CD14-positive monocyte (primary cell): ENCODE measurements around the gene CIITA. TPM values are rescaled to one million over a fixed set of nuclear protein-coding genes. Genes with fewer than 3 reads are reported as not detected.

Source experiments
- DNase-seq, 3 donors: peaks; one replicate each; pipeline ENCODE4 v3.0.0-alpha.2; 2011 to 2022
- H2AFZ ChIP-seq: 2 replicates; pipeline ENCODE4 v1.6.0; 2012; ENCODE audit warnings: mild to moderate bottlenecking, low read depth, low read length, inconsistent platforms; ENCODE audit not compliant: insufficient read depth, poor library complexity, severe bottlenecking
- H3K27ac ChIP-seq, 2 donors: 1 replicate in 1 of 2; 2 replicates in 1 of 2; pipeline ENCODE4 v1.5.1; 2012 to 2013; ENCODE audit warnings: low read length in 2 of 2, control low read depth in 1 of 2, inconsistent platforms in 1 of 2, low read depth in 1 of 2, mild to moderate bottlenecking in 1 of 2
- H3K27me3 ChIP-seq, 2 donors: one replicate each; pipeline versions ENCODE4 v1.6.0 to v1.6.1; 2011 to 2013; ENCODE audit warnings: low read length in 2 of 2; ENCODE audit not compliant: control insufficient read depth in 2 of 2, insufficient read depth in 2 of 2
- H3K36me3 ChIP-seq, 2 donors: replicated peaks in 1 of 2; 1 replicate in 1 of 2; 2 replicates in 1 of 2; pipeline versions ENCODE4 v1.5.1 to v1.6.1; 2012 to 2013; ENCODE audit warnings: low read length in 2 of 2, control low read depth in 1 of 2, inconsistent platforms in 1 of 2, mild to moderate bottlenecking in 1 of 2; ENCODE audit not compliant: insufficient read depth in 2 of 2, control insufficient read depth in 1 of 2
- H3K4me1 ChIP-seq, 2 donors: 1 replicate in 1 of 2; 2 replicates in 1 of 2; pipeline versions ENCODE4 v1.5.1 to v1.6.1; 2012 to 2013; ENCODE audit warnings: low read length in 2 of 2, control low read depth in 1 of 2, inconsistent platforms in 1 of 2, mild to moderate bottlenecking in 1 of 2, moderate library complexity in 1 of 2; ENCODE audit not compliant: insufficient read depth in 2 of 2, control insufficient read depth in 1 of 2
- H3K4me2 ChIP-seq: replicated peaks from 2 replicates; pipeline ENCODE3; 2012; ENCODE audit warnings: low read length, moderate library complexity, mild to moderate bottlenecking; ENCODE audit not compliant: poor library complexity, severe bottlenecking; ENCODE audit errors: extremely low read depth
- H3K4me3 ChIP-seq, 3 experiments: fragments of 200-600 bp in 1 of 3; sonication (generic) in 1 of 3; replicated peaks in 1 of 3; 1 replicate in 2 of 3; 2 replicates in 1 of 3; pipeline ENCODE4 v1.5.1; 2011 to 2013; ENCODE audit warnings: low read length in 3 of 3, mild to moderate bottlenecking in 3 of 3, control low read depth in 2 of 3, low read depth in 2 of 3, inconsistent platforms in 1 of 3, moderate library complexity in 1 of 3
- H3K79me2 ChIP-seq: 2 replicates; pipeline ENCODE4 v1.6.0; 2012; ENCODE audit warnings: mild to moderate bottlenecking, control low read depth, inconsistent platforms, low read length, moderate library complexity; ENCODE audit not compliant: insufficient read depth
- H3K9ac ChIP-seq: 2 replicates; pipeline ENCODE4 v1.6.0; 2017; ENCODE audit warnings: low read length, mild to moderate bottlenecking; ENCODE audit not compliant: insufficient read depth, poor library complexity, severe bottlenecking
- H3K9me3 ChIP-seq, 2 donors: replicated peaks in 1 of 2; 1 replicate in 1 of 2; 2 replicates in 1 of 2; pipeline versions ENCODE4 v1.5.1 to v1.6.1; 2012 to 2013; ENCODE audit warnings: low read length in 2 of 2, control low read depth in 1 of 2; ENCODE audit not compliant: control insufficient read depth in 1 of 2, insufficient read depth in 1 of 2
- H4K20me1 ChIP-seq: 2 replicates; pipeline ENCODE4 v1.6.0; 2012; ENCODE audit warnings: mild to moderate bottlenecking, low read length, control low read depth, moderate library complexity; ENCODE audit not compliant: insufficient read depth
- H3K27ac Mint-ChIP-seq, 7 donors: one replicate each; pipeline ENCODE4 v1.8.0; 2020; ENCODE audit warnings: mild to moderate bottlenecking in 7 of 7, mixed read lengths in 7 of 7, moderate library complexity in 6 of 7, inconsistent platforms in 2 of 7
- H3K27me3 Mint-ChIP-seq, 3 donors: one replicate each; pipeline ENCODE4 v1.8.0; 2021 to 2022; ENCODE audit warnings: low read depth in 3 of 3, mild to moderate bottlenecking in 3 of 3, mixed read lengths in 3 of 3, moderate library complexity in 3 of 3, inconsistent platforms in 1 of 3
- H3K36me3 Mint-ChIP-seq, 2 donors: one replicate each; pipeline ENCODE4 v1.8.0; 2020; ENCODE audit warnings: mixed read lengths in 2 of 2, inconsistent platforms in 1 of 2, mild to moderate bottlenecking in 1 of 2
- H3K4me1 Mint-ChIP-seq: one replicate; pipeline ENCODE4 v1.8.0; 2020; ENCODE audit warnings: mild to moderate bottlenecking, mixed read lengths
- H3K4me3 Mint-ChIP-seq, 2 donors: one replicate each; pipeline ENCODE4 v1.8.0; 2020; ENCODE audit warnings: mild to moderate bottlenecking in 2 of 2, mixed read lengths in 2 of 2, moderate library complexity in 1 of 2
- H3K9me3 Mint-ChIP-seq, 7 donors: one replicate each; pipeline ENCODE4 v1.8.0; 2020 to 2022; ENCODE audit warnings: mixed read lengths in 7 of 7, mild to moderate bottlenecking in 6 of 7, moderate library complexity in 6 of 7, inconsistent platforms in 2 of 7
- whole genome bisulfite sequencing: methylation state at CpG from one replicate; pipeline ENCODE4 v1.1.5; 2013; ENCODE audit warnings: missing lambda C conversion rate; ENCODE audit not compliant: insufficient coverage; 5-methylcytosine and 5-hydroxymethylcytosine counted together
- intact Hi-C, 2 donors: fragments of 100-400 bp; cut with micrococcal nuclease; formaldehyde crosslinking; loops; one replicate each; pipeline versions ENCODE4 v1.15.0 to v1.15.1; 2023
- polyA plus RNA-seq, 3 donors: library from polyadenylated mRNA; depleted of rRNA in 1 of 3; unstranded in 2 of 3; stranded (reverse) in 1 of 3; fragments of 300-500 nt in 2 of 3; fragments of >200 nt in 1 of 3; fragmentation: Illumina TruSeq in 2 of 3; gene quantifications; 1 replicate in 2 of 3; 2 replicates in 1 of 3; pipeline ENCODE4 v1.2.3, GENCODE V29; 2012 to 2021
- TF ChIP-seq, protein P1 (sequence below): fragments of 200-600 bp; IDR thresholded peaks from one replicate; pipeline ENCODE4 v1.8.0; 2022; ENCODE audit warnings: antibody characterized with exemption, mild to moderate bottlenecking

Gene CIITA
- polyA plus RNA-seq, 3 donors = 15.6 to 178 (median 22.1) TPM

DNA sequence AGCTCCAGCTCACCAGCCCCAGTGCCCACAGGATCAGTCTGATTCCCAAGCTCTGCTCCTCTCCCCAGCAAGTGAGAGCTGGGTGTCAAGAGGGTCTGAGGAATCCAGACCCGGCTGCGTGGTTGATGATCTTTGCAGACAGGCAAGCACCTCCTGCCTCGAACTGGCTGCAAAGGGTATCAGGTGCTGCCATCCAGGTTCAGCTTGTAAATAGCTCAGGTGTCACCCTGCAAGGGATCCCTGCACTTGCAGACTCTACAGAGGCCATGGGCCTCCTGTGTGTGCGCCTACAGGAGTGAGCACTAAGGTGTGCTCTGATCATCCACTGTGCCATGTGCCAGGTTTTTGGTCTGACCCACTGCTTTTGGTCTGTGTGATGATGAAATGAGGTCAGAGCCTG is 49.1 kb downstream of the CIITA start:
- Histone ChIP-seq H3K36me3 (peaks cover 66 to 81% of the 10 kb centered on the region in 2 donors), H3K9ac (no peak overlapping the region), H3K27ac (peak overlapping the region in 1 of 2 donors; percentile 12), H3K4me3 (no peak overlapping the region), H3K9me3 (no peaks in the 10 kb centered on the region), H3K27me3 (no peaks in the 10 kb centered on the region), H3K79me2 (no peaks in the 10 kb centered on the region), H4K20me1 (peaks cover 100% of the 10 kb centered on the region), H3K4me1 (peaks cover 11 to 12% of the 10 kb centered on the region in 2 donors), H2AFZ (no peak overlapping the region), H3K4me2 (no peak overlapping the region)
- H3K4me1 Mint-ChIP-seq = peaks cover 28% of the 10 kb centered on the region
- peaks cover 0 to 3% (median 0%) of the 10 kb centered on the region in 3 donors for H3K27me3 Mint-ChIP-seq
- TF ChIP-seq, protein P1, sequence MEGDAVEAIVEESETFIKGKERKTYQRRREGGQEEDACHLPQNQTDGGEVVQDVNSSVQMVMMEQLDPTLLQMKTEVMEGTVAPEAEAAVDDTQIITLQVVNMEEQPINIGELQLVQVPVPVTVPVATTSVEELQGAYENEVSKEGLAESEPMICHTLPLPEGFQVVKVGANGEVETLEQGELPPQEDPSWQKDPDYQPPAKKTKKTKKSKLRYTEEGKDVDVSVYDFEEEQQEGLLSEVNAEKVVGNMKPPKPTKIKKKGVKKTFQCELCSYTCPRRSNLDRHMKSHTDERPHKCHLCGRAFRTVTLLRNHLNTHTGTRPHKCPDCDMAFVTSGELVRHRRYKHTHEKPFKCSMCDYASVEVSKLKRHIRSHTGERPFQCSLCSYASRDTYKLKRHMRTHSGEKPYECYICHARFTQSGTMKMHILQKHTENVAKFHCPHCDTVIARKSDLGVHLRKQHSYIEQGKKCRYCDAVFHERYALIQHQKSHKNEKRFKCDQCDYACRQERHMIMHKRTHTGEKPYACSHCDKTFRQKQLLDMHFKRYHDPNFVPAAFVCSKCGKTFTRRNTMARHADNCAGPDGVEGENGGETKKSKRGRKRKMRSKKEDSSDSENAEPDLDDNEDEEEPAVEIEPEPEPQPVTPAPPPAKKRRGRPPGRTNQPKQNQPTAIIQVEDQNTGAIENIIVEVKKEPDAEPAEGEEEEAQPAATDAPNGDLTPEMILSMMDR = no peak
- no peak overlapping the region for H3K4me3 Mint-ChIP-seq
- peaks cover 0 to 3% (median 0%) of the 10 kb centered on the region in 7 donors for H3K9me3 Mint-ChIP-seq
- no peak for DNase-seq
- H3K27ac Mint-ChIP-seq = peak overlapping the region in 1 of 7 donors; percentile 11
- intact Hi-C loops = no loop called here
- peaks cover 62 to 82% of the 10 kb centered on the region in 2 donors for H3K36me3 Mint-ChIP-seq
- WGBS = 97% methylated on average over 4 of the region's 4 CpGs

DNA sequence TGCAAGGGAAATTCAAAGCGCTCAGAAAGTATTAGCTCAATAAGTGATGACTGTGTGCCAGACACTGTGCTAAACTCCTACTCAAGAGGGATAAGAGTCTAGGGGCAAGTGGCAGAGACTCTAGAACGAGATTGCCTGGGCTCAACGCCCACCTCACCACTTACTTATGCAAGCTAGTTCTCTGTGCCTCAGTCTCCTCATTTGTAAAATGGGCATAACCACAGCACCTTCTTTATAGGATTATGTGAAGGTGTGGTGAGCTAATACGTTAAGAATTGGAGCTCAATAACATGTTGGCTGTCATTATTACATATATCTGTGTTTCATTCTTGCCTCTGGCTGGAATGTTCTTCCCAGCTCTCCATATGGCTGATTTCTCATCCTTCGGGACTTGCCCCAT is 49.9 kb downstream of the CIITA start:
- no peak overlapping the region for H3K4me3 ChIP-seq
- WGBS = no CpG with 5 or more reads among the region's 5 CpGs
- H3K9ac ChIP-seq = no peak overlapping the region
- TF ChIP-seq, protein P1 = no peak
- no peak for DNase-seq
- Mint-ChIP-seq H3K27ac (no peak overlapping the region), H3K4me3 (no peak overlapping the region), H3K4me1 (peaks cover 24% of the 10 kb centered on the region), H3K36me3 (peaks cover 56 to 74% of the 10 kb centered on the region in 2 donors), H3K9me3 (peaks cover 0 to 3% (median 0%) of the 10 kb centered on the region in 7 donors), H3K27me3 (peaks cover 0 to 3% (median 0%) of the 10 kb centered on the region in 3 donors)
- H3K36me3 ChIP-seq = peaks cover 58 to 73% of the 10 kb centered on the region in 2 donors
- H3K9me3 ChIP-seq = no peaks in the 10 kb centered on the region
- H4K20me1 ChIP-seq = peaks cover 100% of the 10 kb centered on the region
- intact Hi-C loops = no loop called here
- H3K27ac ChIP-seq = no peak overlapping the region
- H2AFZ ChIP-seq = no peak overlapping the region
- no peak overlapping the region for H3K4me2 ChIP-seq
- no peaks in the 10 kb centered on the region for H3K27me3 ChIP-seq
- no peaks in the 10 kb centered on the region for H3K79me2 ChIP-seq
- peaks cover 6 to 8% of the 10 kb centered on the region in 2 donors for H3K4me1 ChIP-seq
